A549 treated with RU486 at 1 μM for 4 hours (cell line): ENCODE results near the gene GON4L. TPM values are rescaled to one million over a fixed set of nuclear protein-coding genes. Genes with fewer than 3 reads are reported as not detected.

Experiments
- total RNA-seq: library from RNA; stranded (reverse); fragments of 200-300 nt; extraction: Qiagen RNA extraction; gene quantifications from 5 replicates; pipeline ENCODE4 v1.2.3, GENCODE V29; 2022; ENCODE audit warnings: low read depth

The GON4L gene
- total RNA-seq, result 14.0 to 15.3 TPM (median 14.6 TPM) in 5 replicates

GRCh38 chr1:155856975-155857930 lies at the start of gene GON4L:
GON4L (minus strand) TSS chr1:155857214; CDS start chr1:155853780, 3,434 bp downstream.

GRCh38 chr1:155859234-155859829 lies 2.3 kb upstream of the GON4L start, which contains the start of gene SYT11:
SYT11 (plus strand) TSS chr1:155859567; CDS start chr1:155859762, 195 bp downstream.

Other genes starting within 250 kb of the GON4L start
- 34.8 to 42.2 TPM (median 40.8 TPM) in 5 replicates for gene MSTO1, start 247.0 kb downstream of the GON4L start, total RNA-seq
- gene YY1AP1, start 168.4 kb downstream of the GON4L start, total RNA-seq, result 44.2 to 53.3 TPM (median 48.1 TPM) in 5 replicates
- gene DAP3, start 168.1 kb downstream of the GON4L start, total RNA-seq, result 111 to 140 TPM (median 119 TPM) in 5 replicates
- gene SYT11, start 2.4 kb upstream of the GON4L start, total RNA-seq, result 0.82 to 1.3 TPM (median 1.1 TPM) in 5 replicates
- gene RIT1, start 54.1 kb upstream of the GON4L start, total RNA-seq, result 23.9 to 30.3 TPM (median 25.2 TPM) in 5 replicates
- 20.1 to 27.3 TPM (median 24.9 TPM) in 5 replicates for gene KHDC4, start 77.2 kb upstream of the GON4L start, total RNA-seq
- gene RXFP4, start 84.4 kb upstream of the GON4L start, total RNA-seq, result not detected in 5 replicates
- gene ARHGEF2, start 121.3 kb upstream of the GON4L start, total RNA-seq, result 33.7 to 41.6 TPM (median 38.3 TPM) in 5 replicates
- gene SSR2, start 163.7 kb upstream of the GON4L start, total RNA-seq, result 262 to 286 TPM (median 273 TPM) in 5 replicates
- 34.5 to 44.2 TPM (median 40.3 TPM) in 5 replicates for gene UBQLN4, start 196.6 kb upstream of the GON4L start, total RNA-seq
- gene LAMTOR2, start 197.6 kb upstream of the GON4L start, total RNA-seq, result 155 to 174 TPM (median 157 TPM) in 5 replicates
- 0.24 TPM in 1 of 5 replicates, not detected in the others for gene RAB25, start 203.9 kb upstream of the GON4L start, total RNA-seq
- gene MEX3A, start 225.3 kb upstream of the GON4L start, total RNA-seq, result 1.2 to 3.2 TPM (median 2.3 TPM) in 5 replicates